K562 (cell line): Measurements from ENCODE around the gene CDCP1. TPM values are rescaled to one million over a fixed set of nuclear protein-coding genes. Genes with fewer than 3 reads are reported as not detected.

Source experiments
- BRD4 ChIP-seq: fragments of 200-600 bp; sonication (generic); IDR thresholded peaks from 2 replicates; pipeline ENCODE4 v1.6.1; 2017; ENCODE audit warnings: inconsistent platforms
- ILF3 ChIP-seq: fragments of 450-650 bp; IDR thresholded peaks from 2 replicates; pipeline ENCODE4 v1.6.1; 2018; ENCODE audit warnings: antibody characterized with exemption, mild to moderate bottlenecking, moderate library complexity, borderline replicate concordance
- MYBL2 ChIP-seq, 2 experiments: fragments of 450-650 bp in 1 of 2; sonication (generic) in 1 of 2; formaldehyde crosslinking in 1 of 2; IDR thresholded peaks; 2 replicates each; pipeline versions ENCODE4 v1.6.1 to v1.8.1; 2017 to 2022; ENCODE audit warnings: borderline replicate concordance in 1 of 2, inconsistent platforms in 1 of 2, low read depth in 1 of 2, mild to moderate bottlenecking in 1 of 2, missing genetic modification reagents in 1 of 2, moderate library complexity in 1 of 2
- NR4A1 ChIP-seq, 2 experiments: fragments of 250-450 bp in 1 of 2; fragments of 450-650 bp in 1 of 2; sonication (Bioruptor Pico) in 1 of 2; IDR thresholded peaks; 2 replicates each; pipeline versions ENCODE4 v1.4.0 to v1.6.1; 2016 to 2020; ENCODE audit warnings: mild to moderate bottlenecking in 2 of 2, missing compliant biosample characterization in 1 of 2, missing genetic modification characterization in 1 of 2, moderate library complexity in 1 of 2
- SIRT6 ChIP-seq: IDR thresholded peaks from one replicate; pipeline ENCODE4 v1.6.1; 2012; ENCODE audit warnings: low read depth, mild to moderate bottlenecking, control low read depth, inconsistent platforms, low read length, moderate library complexity
- SPI1 ChIP-seq: IDR thresholded peaks from 2 replicates; pipeline ENCODE4 v1.6.1; 2011; ENCODE audit warnings: low read depth, low read length, control low read depth, borderline replicate concordance
- SRSF3 ChIP-seq: fragments of 200-400 bp; formaldehyde crosslinking; IDR thresholded peaks from 2 replicates; pipeline ENCODE4 v1.6.1; 2016; ENCODE audit warnings: mild to moderate bottlenecking, low read length, moderate library complexity; ENCODE audit not compliant: insufficient read depth
- ZNF696 ChIP-seq: fragments of 250-450 bp; sonication (Bioruptor Pico); conservative IDR thresholded peaks from 2 replicates; pipeline ENCODE4 v1.4.0; 2020; ENCODE audit warnings: mild to moderate bottlenecking, moderate library complexity
- ZNF780A ChIP-seq: fragments of 250-450 bp; sonication (Bioruptor Pico); IDR thresholded peaks from 2 replicates; pipeline ENCODE4 v1.5.0; 2021; ENCODE audit warnings: mild to moderate bottlenecking
- polyA plus RNA-seq, 8 experiments: library from polyadenylated mRNA; depleted of rRNA in 4 of 8; stranded (reverse) in 5 of 8; unstranded in 3 of 8; fragments of >200 nt; fragmentation: Nextera tagmentation in 2 of 8; fragmentation: Illumina TruSeq in 1 of 8; extraction: Ambion mirVana in 2 of 8; extraction: Trizol in 1 of 8; gene quantifications; 2 replicates each; pipeline versions ENCODE4 v1.2.1 to v1.2.3, GENCODE V29; 2011 to 2014; ENCODE audit warnings: inconsistent platforms in 1 of 8, missing spikeins in 1 of 8
- total RNA-seq, 7 experiments: library from RNA; depleted of rRNA in 6 of 7; stranded (reverse); fragments of >200 nt in 6 of 7; fragmentation: Illumina TruSeq in 2 of 7; extraction: Trizol in 2 of 7; gene quantifications; 2 replicates each; pipeline versions ENCODE4 v1.2.1 to v1.2.3, GENCODE V29; 2011 to 2021; ENCODE audit warnings: low replicate concordance in 1 of 7
- TF ChIP-seq, protein P1 (sequence below): fragments of 450-650 bp; IDR thresholded peaks from 2 replicates; pipeline ENCODE4 v1.6.1; 2016

The CDCP1 gene
- total and polyA plus RNA-seq, 9 of the 15 experiments (the other 6 are each of a cell fraction or from before 2014, with no cell fraction given), result 3.9 to 16.4 (median 5.2) TPM

DNA sequence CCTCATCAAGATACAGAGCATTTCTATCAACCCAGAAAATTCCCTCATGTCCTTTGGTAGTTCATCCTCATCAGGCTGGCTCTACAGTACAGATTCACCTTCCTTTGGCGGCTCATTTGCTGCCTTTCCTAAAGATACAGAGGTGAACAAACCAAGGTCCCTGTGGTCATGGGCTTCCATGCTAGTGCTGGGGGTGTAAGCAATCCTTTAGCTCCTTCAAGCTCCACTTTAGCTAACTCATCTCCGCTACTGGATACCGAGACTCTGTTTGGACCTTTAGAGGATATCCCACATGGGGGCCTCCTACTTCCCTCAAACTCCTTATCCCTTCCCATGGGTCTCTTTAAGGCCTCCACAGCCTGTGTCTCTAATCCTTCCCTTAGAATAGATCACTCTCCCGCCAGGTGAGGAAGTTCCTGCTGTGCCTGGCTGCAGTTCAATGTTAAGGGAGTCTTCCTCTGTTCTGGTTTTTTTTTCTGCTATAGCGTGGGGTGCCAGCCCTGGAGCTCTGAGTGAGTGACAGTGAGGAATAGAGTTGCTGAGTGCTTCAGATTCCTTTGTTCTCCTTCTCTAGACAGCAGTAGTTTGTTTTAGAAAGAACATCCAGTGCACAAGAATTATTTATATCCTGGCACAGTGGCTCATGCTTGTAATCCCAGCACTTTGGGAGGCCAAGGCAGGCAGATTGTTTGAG is 89.4 kb downstream of the CDCP1 start (continued):
- TF ChIP-seq ILF3 (no peak), ZNF696 (no peak), SIRT6 (no peak), ZNF780A (CRISPR knock-in tag) (no peak), MYBL2 (IDR thresholded peaks at IDR 0.05; ENCODE audit: low read depth) (no peak), MYBL2 (CRISPR knock-in tag; IDR thresholded peaks at IDR 0.05; ENCODE audit: borderline replicate concordance) (no peak), SRSF3 (no peak), NR4A1 (CRISPR knock-in tag; IDR thresholded peaks at IDR 0.05) (no peak), NR4A1 (tag; IDR thresholded peaks at IDR 0.05) (peak; percentile 39; the same call in 1 of the 2 replicates), BRD4 (0 out of 2 replicates have a peak, but pooled peaks have one; percentile 4), SPI1 (0 out of 2 replicates have a peak, but pooled peaks have one; percentile 6)
- TF ChIP-seq, protein P1, sequence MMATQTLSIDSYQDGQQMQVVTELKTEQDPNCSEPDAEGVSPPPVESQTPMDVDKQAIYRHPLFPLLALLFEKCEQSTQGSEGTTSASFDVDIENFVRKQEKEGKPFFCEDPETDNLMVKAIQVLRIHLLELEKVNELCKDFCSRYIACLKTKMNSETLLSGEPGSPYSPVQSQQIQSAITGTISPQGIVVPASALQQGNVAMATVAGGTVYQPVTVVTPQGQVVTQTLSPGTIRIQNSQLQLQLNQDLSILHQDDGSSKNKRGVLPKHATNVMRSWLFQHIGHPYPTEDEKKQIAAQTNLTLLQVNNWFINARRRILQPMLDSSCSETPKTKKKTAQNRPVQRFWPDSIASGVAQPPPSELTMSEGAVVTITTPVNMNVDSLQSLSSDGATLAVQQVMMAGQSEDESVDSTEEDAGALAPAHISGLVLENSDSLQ, result peak; percentile 63
